T-helper 1 cell (primary cell): Measurements from ENCODE around the gene SHKBP1.

Experiments
- DNase-seq, 5 donors: peaks; one replicate each; pipeline ENCODE4 v3.0.0-alpha.2; 2012 to 2020

The SHKBP1 gene

GRCh38 chr19:40603389-40604170, 26.9 kb downstream of the SHKBP1 start:
- peak; percentile 94 to 99 (median 96) for DNase-seq

DNA sequence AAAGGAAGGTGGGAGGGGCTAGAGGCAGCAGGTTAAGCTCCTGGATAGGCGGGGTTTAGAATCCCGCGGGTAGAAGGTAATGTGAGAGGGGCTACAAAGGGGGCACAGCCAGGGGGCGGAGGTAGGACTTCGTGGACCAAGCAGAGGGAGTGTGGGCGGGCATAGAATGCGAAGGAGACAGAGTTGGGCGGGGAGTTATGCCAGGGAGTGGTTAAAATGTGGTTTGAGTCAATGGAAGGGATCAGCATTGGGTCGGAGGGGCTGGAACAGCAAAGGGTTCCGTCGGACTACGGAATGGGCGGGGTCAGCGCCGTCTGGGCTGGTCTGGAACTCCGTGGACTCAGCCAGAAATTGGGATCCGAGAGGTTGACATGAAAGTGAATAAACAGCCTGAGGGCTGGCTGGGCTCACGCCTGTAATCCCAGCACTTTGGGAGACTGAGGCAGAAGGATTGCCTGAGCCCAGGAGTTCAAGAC, 27.5 kb downstream of the SHKBP1 start:
- no peak for DNase-seq

DNA sequence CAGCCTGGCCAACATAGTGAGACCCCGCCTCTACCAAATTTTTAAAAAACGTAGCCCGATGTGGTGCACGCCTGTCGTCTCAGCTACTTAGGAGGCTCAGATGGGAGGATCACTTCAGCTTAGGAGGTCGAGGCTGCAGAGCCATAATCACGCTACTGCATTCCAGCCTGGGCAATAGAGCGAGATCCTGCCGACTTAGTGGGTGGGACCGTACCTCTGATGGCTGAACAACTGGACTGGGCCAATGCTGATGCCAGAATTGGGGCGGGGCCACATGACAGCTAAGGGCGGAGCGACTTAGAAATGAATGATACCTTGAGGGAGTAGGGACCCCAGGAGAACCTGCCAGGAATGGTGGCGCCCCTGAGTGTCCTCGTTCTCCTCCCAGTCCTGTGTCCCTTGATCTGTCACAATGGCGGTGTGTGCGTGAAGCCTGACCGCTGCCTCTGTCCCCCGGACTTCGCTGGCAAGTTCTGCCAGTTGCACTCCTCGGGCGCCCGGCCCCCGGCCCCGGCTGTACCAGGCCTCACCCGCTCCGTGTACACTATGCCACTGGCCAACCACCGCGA, 28.1 kb downstream of the SHKBP1 start:
- peak in 1 of 5 donors; percentile 34 for DNase-seq

DNA sequence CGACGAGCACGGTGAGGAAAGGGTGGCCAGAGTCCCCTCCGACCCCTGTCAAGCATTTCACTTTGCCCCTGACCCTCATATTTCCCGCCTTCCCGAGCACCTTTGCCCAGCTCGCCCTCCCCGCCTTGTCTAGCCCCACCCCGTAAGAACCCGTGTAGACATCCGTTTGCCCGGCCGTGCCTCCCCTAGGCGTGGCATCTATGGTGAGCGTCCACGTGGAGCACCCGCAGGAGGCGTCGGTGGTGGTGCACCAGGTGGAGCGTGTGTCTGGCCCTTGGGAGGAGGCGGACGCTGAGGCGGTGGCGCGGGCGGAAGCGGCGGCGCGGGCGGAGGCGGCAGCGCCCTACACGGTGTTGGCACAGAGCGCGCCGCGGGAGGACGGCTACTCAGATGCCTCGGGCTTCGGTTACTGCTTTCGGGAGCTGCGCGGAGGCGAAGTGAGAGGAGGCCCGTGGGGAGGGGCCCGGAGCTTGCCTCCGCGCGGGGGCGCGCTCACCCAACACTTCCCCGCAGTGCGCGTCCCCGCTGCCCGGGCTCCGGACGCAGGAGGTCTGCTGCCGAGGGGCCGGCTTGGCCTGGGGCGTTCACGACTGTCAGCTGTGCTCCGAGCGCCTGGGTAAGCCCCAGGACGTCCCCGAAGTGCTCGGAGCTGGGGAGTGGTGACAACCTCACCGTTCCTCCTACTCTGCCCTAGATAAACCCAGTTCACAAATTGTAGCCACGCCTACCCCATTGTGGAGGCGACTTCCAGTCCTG, 28.7 kb downstream of the SHKBP1 start:
- peak; percentile 79 to 94 (median 83) for DNase-seq

GRCh38 chr19:40607311-40608239, 30.9 kb downstream of the SHKBP1 start:
- DNase-seq = no peak

DNA sequence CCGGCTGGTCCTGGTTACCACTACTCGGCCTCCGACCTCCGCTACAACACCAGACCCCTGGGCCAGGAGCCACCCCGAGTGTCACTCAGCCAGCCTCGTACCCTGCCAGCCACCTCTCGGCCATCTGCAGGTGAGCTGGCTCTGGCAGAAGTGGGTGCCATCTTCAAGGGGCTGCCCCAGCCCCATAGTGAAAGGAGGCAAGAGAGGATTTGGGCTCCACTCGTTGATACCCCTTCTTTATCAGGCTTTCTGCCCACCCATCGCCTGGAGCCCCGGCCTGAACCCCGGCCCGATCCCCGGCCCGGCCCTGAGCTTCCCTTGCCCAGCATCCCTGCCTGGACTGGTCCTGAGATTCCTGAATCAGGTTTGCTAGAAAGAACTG, 31.6 kb downstream of the SHKBP1 start:
- no peak for DNase-seq

- no peak for DNase-seq
These were observed 32.3 kb downstream of the SHKBP1 start for GRCh38 chr19:40608957-40609356.

GRCh38 chr19:40609561-40610395, 33.1 kb downstream of the SHKBP1 start:
- DNase-seq = peak; percentile 64 to 91 (median 79)

DNA sequence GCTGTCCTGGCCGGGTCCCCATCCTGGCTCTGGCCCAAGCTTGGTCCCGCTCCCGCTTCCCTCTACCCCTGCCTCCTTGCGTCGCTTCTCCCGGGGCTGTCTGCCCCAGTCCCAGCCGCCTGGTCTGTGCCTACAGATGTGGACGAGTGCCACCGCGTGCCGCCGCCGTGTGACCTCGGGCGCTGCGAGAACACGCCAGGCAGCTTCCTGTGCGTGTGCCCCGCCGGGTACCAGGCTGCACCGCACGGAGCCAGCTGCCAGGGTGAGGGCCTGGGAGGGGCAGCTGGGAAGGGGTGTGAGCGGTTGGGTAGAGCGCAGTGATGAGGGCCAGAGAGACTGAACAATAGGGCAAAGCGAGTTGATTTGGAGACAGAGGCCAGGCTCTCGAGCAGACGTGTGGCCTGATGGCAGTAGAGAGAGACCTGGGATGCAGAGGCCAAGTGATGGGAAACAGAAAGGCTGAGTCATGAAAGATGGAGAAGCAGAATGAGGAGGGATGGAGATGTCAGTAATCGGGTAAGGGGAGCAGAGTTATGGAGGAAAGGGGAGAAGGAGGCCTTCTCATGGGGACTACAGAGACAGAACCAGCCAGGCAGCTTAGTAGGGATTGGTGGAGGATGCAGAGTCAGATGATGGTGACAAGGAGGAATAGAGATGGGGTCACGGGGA, 33.9 kb downstream of the SHKBP1 start:
- DNase-seq = peak; percentile 58 to 84 (median 66)

DNA sequence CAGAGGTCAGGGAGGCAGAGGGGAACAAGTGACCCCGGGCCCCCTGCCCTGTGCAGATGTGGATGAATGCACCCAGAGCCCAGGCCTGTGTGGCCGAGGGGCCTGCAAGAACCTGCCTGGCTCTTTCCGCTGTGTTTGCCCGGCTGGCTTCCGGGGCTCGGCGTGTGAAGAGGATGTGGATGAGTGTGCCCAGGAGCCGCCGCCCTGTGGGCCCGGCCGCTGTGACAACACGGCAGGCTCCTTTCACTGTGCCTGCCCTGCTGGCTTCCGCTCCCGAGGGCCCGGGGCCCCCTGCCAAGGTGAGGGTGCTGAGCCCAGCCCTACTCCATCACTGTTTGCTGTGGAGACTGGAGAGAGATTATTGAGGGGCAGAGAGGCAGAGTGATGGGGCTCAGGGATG, 34.4 kb downstream of the SHKBP1 start:
- DNase-seq = peak in 1 of 5 donors; percentile 52

- DNase-seq = no peak
These were observed 35.4 kb downstream of the SHKBP1 start for GRCh38 chr19:40611900-40612698.

- peak in 4 of 5 donors; percentile 54 to 76 (median 62) for DNase-seq
These were observed 36.4 kb downstream of the SHKBP1 start for GRCh38 chr19:40612831-40613689.

- peak; percentile 69 to 90 (median 79) for DNase-seq
These were observed 37.3 kb downstream of the SHKBP1 start for GRCh38 chr19:40613690-40614621.

DNA sequence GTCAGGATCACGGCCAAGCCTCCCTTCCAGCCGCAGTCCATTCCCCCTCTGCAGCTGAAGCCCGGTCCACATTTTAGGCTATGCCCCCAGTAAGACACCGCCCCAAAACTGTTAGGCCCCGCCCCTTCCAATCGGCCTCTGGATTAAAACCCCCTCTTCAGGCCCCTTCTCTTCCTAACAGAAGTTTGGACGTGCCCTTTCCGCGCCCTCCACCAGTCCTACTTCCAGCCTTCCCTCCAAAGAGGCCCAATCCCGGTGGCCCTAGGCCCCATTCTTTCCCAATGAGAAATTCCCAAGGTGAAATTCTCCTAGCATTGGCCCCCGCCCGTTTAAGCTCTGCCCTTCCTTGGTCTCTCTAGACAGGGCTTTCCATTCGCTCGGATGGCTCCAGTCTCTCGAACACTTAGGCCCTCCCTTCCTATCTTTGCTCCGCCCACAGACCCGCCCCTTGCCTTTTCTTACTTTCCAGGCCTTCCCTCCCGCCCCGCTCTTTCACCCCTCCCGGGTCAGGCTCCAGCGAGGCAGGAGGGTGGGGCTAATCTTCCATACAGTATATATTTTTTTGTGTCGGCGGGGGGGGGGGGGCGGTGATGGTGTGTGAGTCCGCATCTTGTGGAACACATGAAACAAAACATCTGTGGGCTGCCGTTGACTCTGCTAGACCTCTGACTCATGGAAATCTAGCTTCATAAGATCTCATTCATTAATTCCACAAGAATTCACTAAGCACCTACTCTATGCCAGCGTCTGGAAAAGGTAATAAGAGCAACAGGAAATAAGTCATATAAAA, 38.1 kb downstream of the SHKBP1 start:
- DNase-seq = peak; percentile 65 to 84 (median 70)

GRCh38 chr19:40616178-40616577, 39.5 kb downstream of the SHKBP1 start:
- DNase-seq = no peak

- no peak for DNase-seq
These were observed 40.3 kb downstream of the SHKBP1 start for GRCh38 chr19:40616941-40617340.

DNA sequence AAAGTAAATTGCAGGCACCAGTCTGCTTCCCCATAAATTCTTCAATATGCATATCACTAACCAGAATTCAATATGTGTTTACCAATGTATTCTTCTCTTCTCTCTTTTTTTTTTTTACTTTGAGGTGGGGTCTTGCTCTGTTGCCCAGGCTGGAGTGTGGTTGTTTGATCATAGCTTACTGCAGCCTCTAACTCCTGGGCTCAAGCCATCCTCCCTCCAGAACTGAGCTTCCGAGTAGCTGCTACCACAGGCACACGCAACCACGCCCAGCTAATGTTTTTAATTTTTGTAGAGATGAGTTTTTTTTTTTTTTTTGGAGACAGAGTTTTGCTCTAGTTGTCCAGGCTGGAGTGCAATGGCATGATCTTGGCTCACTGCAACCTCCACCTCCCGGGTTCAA, 41.3 kb downstream of the SHKBP1 start:
- no peak for DNase-seq
